Measurements from ENCODE around the gene ASTL.

Gene ASTL

DNA sequence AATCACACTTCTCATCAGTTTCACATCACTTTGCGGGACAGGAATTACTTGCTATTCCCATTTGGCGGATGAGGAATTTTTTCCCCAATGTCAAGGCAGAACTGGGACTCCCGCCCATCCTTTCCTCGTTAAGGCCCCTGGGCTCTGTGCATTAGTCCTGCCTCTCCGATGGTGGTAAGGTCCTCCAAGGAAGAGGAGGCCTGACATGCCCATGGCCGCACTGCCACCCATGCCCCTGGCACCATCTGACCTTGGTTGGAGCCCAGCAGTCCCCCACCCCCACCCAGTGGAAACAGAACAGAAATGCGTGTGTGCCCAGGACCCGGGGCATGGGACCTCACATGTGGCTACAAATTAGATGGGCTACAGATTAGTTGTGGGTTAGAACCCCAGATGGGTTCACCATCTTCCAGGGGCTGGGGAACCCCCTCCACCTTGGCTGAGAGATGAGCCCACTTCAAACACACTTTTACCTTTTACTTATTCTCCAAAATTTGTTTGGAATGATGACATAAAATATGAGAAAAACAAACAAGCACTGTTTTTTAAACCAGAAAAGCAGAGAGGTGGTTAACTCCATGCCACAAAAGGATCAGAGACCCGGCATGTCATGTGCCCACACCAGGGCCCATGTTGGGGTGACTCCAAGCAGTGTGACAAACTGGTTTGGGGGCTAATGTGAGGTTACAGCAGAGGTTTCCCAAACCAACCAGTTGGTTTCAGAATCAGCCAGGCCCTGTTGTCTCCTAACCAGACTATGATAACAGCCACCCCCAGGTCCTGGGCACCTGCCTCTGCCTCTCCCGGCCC, 17.9 kb upstream of the ASTL start:
- in situ Hi-C loops (cut with HindIII; ENCODE audit: low sequenced_read_pairs), result no loop called here
- no peak overlapping the region for H3K4me3 ChIP-seq (ENCODE audit: low read depth, low read length)
- TF ChIP-seq, protein P1, sequence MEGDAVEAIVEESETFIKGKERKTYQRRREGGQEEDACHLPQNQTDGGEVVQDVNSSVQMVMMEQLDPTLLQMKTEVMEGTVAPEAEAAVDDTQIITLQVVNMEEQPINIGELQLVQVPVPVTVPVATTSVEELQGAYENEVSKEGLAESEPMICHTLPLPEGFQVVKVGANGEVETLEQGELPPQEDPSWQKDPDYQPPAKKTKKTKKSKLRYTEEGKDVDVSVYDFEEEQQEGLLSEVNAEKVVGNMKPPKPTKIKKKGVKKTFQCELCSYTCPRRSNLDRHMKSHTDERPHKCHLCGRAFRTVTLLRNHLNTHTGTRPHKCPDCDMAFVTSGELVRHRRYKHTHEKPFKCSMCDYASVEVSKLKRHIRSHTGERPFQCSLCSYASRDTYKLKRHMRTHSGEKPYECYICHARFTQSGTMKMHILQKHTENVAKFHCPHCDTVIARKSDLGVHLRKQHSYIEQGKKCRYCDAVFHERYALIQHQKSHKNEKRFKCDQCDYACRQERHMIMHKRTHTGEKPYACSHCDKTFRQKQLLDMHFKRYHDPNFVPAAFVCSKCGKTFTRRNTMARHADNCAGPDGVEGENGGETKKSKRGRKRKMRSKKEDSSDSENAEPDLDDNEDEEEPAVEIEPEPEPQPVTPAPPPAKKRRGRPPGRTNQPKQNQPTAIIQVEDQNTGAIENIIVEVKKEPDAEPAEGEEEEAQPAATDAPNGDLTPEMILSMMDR (IDR thresholded peaks at IDR 0.05; ENCODE audit: low read depth, low read length), result no peak
- DNase-seq (ENCODE audit: low read depth, low spot score), result no peak

GRCh38 chr2:96154506-96155380, 16.4 kb upstream of the ASTL start:
- in situ Hi-C loops (cut with HindIII; ENCODE audit: low sequenced_read_pairs), result no loop called here
- TF ChIP-seq, protein P1 (IDR thresholded peaks at IDR 0.05; ENCODE audit: low read depth, low read length), result no peak
- no peak overlapping the region for H3K4me3 ChIP-seq (ENCODE audit: low read depth, low read length)
- DNase-seq (ENCODE audit: low read depth, low spot score), result no peak

DNA sequence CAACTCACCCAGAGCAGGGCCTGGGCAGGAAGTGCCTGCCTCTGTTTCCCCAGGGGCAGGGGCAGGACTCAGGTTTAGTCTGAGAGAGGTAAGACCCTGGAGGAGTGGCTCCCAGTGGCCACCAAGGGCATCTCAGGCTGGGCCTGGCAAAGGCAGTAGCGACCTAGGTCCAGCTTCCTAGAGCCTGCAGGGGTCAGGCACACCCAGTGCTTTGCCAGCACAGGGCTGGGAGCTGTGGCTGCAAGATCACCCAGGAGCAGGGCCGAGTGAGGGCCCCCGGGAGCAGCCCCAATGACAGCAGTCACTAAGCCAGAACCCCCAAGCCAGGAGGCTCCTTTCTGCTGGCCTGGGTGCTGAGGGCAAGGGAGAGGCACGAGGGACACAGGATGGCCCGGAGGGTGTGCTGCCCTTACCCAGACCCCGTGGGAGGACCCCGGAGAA, 15.7 kb upstream of the ASTL start:
- no peak overlapping the region for H3K4me3 ChIP-seq (ENCODE audit: low read depth, low read length)
- TF ChIP-seq, protein P1 (IDR thresholded peaks at IDR 0.05; ENCODE audit: low read depth, low read length), result no peak
- in situ Hi-C loops (cut with HindIII; ENCODE audit: low sequenced_read_pairs), result no loop called here
- DNase-seq (ENCODE audit: low read depth, low spot score), result no peak

GRCh38 chr2:96153291-96153713, 15.0 kb upstream of the ASTL start:
- H3K4me3 ChIP-seq (ENCODE audit: low read depth, low read length), result no peak overlapping the region
- TF ChIP-seq, protein P1 (IDR thresholded peaks at IDR 0.05; ENCODE audit: low read depth, low read length), result no peak
- DNase-seq (ENCODE audit: low read depth, low spot score), result no peak
- in situ Hi-C loops (cut with HindIII; ENCODE audit: low sequenced_read_pairs), result no loop called here

- in situ Hi-C loops (cut with HindIII; ENCODE audit: low sequenced_read_pairs), result no loop called here
- no peak overlapping the region for H3K4me3 ChIP-seq (ENCODE audit: low read depth, low read length)
- TF ChIP-seq, protein P1 (IDR thresholded peaks at IDR 0.05; ENCODE audit: low read depth, low read length), result no peak
- DNase-seq (ENCODE audit: low read depth, low spot score), result no peak
Observed at GRCh38 chr2:96152304-96153161, 14.2 kb upstream of the ASTL start.

All from astrocyte of the spinal cord (primary cell).